ENCODE results near the gene MCRIP1. TPM values are rescaled to one million over a fixed set of nuclear protein-coding genes. Genes with fewer than 3 reads are reported as not detected.

MCRIP1 gene
- total and polyA plus RNA-seq, 9 of the 15 experiments (the other 6 are each of a cell fraction or from before 2014, with no cell fraction given): 0.39 to 35.8 (median 9.7) TPM

- TF ChIP-seq ZNF263 (CRISPR knock-in tag; IDR thresholded peaks at IDR 0.05; ENCODE audit: borderline replicate concordance) (peak; percentile 93), ZFX (CRISPR knock-in tag; IDR thresholded peaks at IDR 0.05) (peak; percentile 63), KDM4B (IDR thresholded peaks at IDR 0.05; ENCODE audit: borderline replicate concordance in 2 of 2, low read depth in 1 of 2) (no peak), CBFA2T3 (IDR thresholded peaks at IDR 0.05) (no peak; the same call in 1 of the 2 replicates), ZSCAN32 (CRISPR knock-in tag; IDR thresholded peaks at IDR 0.05) (no peak), GABPA (tag; conservative IDR thresholded peaks at IDR 0.05; ENCODE audit: low read depth) (peak; percentile 79), BCL6 (CRISPR knock-in tag; IDR thresholded peaks at IDR 0.05) (no peak), ATF1 (CRISPR knock-in tag; IDR thresholded peaks at IDR 0.05) (no peak), ATF1 (tag; IDR thresholded peaks at IDR 0.05) (peak; percentile 48), ZNF232 (CRISPR knock-in tag; IDR thresholded peaks at IDR 0.05) (no peak), ILK (tag; IDR thresholded peaks at IDR 0.05; ENCODE audit: borderline replicate concordance, low read depth) (no peak), RFX1 (IDR thresholded peaks at IDR 0.05) (no peak), TAF1 (IDR thresholded peaks at IDR 0.05; ENCODE audit: control insufficient read depth, extremely low read depth, insufficient read depth, low read length, severe bottlenecking) (no peak), KDM1A (IDR thresholded peaks at IDR 0.05) (0 out of 4 replicates have a peak, but pooled peaks of 1 of the 2 experiments have one; percentile 7), SIN3A (IDR thresholded peaks at IDR 0.05; ENCODE audit: borderline replicate concordance in 2 of 2, control insufficient read depth in 1 of 2, low read depth in 2 of 2, low read length in 2 of 2) (peak; percentile 52 to 71; a peak in 2 of 4 replicates), ZKSCAN8 (CRISPR knock-in tag; IDR thresholded peaks at IDR 0.05) (no peak), RBM34 (IDR thresholded peaks at IDR 0.05; ENCODE audit: borderline replicate concordance, insufficient read depth, low read length) (no peak), BACH1 (tag; IDR thresholded peaks at IDR 0.05) (no peak), XRCC5 (IDR thresholded peaks at IDR 0.05; ENCODE audit: low read depth, low read length) (peak; percentile 91), KLF16 (IDR thresholded peaks at IDR 0.05) (peak; percentile 58; the same call in 1 of the 2 replicates), NFRKB (IDR thresholded peaks at IDR 0.05; ENCODE audit: low read depth) (peak; percentile 88), RAD51 (IDR thresholded peaks at IDR 0.05; ENCODE audit: borderline replicate concordance, low read depth) (peak; percentile 31; the same call in 1 of the 2 replicates), NCOA4 (IDR thresholded peaks at IDR 0.05; ENCODE audit: partially characterized antibody) (no peak), SP1 (CRISPR knock-in tag; IDR thresholded peaks at IDR 0.05) (0 out of 2 replicates have a peak, but pooled peaks have one; percentile 12), ZNF121 (CRISPR knock-in tag; conservative IDR thresholded peaks at IDR 0.05) (no peak), ZNF146 (CRISPR knock-in tag; IDR thresholded peaks at IDR 0.05; ENCODE audit: unreplicated experiment) (no peak), ZNF347 (CRISPR knock-in tag; IDR thresholded peaks at IDR 0.05; ENCODE audit: low read depth) (no peak)
- TF ChIP-seq, protein P1, sequence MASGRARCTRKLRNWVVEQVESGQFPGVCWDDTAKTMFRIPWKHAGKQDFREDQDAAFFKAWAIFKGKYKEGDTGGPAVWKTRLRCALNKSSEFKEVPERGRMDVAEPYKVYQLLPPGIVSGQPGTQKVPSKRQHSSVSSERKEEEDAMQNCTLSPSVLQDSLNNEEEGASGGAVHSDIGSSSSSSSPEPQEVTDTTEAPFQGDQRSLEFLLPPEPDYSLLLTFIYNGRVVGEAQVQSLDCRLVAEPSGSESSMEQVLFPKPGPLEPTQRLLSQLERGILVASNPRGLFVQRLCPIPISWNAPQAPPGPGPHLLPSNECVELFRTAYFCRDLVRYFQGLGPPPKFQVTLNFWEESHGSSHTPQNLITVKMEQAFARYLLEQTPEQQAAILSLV (tag; IDR thresholded peaks at IDR 0.05): no peak
- TF ChIP-seq, protein P2, sequence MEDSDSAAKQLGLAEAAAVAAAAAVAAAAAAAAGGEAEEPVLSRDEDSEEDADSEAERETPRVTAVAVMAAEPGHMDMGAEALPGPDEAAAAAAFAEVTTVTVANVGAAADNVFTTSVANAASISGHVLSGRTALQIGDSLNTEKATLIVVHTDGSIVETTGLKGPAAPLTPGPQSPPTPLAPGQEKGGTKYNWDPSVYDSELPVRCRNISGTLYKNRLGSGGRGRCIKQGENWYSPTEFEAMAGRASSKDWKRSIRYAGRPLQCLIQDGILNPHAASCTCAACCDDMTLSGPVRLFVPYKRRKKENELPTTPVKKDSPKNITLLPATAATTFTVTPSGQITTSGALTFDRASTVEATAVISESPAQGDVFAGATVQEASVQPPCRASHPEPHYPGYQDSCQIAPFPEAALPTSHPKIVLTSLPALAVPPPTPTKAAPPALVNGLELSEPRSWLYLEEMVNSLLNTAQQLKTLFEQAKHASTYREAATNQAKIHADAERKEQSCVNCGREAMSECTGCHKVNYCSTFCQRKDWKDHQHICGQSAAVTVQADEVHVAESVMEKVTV (CRISPR knock-in tag; IDR thresholded peaks at IDR 0.05): no peak
Observed at GRCh38 chr17:81821603-81822311, 11.3 kb downstream of the MCRIP1 start (continued).

Data from K562 (cell line).